Measurements from ENCODE around the gene LCN1.

- TF ChIP-seq CTCF (optimal IDR thresholded peaks at IDR 0.05 in 1 of 3, IDR thresholded peaks at IDR 0.05 in 1 of 3, conservative IDR thresholded peaks at IDR 0.05 in 1 of 3; ENCODE audit: extremely low read depth in 1 of 3, insufficient read depth in 2 of 3, low read length in 3 of 3) (no peak), EZH2 (IDR thresholded peaks at IDR 0.05; ENCODE audit: low read length) (no peak)
Observed at GRCh38 chr9:135505406-135506187, 15.6 kb upstream of the LCN1 start.
